HG03521 (cell line): ENCODE measurements around the gene BAHCC1.

Experiments
- ATAC-seq: cut with Tn5 transposase; IDR thresholded peaks from one replicate; pipeline ENCODE4 v1.9.1; 2021; ENCODE audit warnings: mild to moderate bottlenecking, moderate library complexity; ENCODE audit not compliant: unreplicated experiment

The BAHCC1 gene

DNA sequence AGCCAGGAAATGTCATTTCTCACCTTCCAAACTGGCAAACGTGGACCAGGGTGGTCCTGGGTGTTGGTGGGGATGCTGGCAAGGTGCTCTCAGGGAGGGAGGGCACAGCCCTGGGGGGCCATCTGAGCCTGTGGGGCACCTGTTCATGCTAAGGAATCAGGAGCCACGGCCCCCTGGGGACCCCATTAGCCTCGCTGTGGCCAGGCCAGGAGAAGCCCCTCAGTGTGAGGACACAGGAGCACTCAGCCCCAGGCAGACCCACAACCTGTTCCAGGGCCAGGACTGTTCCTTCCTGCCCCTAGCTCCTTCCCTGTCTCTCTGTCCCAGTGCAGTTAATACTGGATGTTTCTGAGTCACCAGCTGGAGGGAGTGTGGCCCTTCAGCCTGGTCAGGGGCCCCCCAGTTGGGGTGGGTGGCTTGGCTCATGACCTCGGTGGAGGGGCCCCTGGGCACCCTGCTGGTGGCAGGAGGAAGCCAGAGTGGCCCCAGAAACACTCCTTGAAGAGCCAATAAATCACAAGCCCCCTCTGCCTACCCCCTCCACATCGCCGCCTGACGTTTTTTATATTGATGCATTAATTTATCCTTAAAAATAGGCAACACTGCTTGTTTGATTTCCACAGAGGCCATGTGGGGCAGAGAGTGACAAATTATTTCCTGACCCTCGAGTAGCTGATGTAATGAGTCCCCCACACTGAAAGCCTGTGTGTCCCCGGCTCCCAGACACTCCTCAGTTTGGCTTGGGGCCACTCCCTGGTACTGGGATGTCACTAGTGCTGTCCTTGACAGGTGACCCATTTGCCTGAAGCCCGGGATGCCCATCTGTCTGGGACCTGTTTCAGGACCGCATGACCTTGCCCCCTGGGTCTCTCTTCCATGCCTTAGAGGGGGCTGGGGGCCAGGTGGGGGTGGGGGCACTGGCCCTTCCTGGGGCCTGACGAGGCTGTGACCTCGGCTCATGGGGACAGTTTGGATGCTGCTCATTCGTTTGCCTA lies 95.0 kb downstream of the BAHCC1 start:
- no peak for ATAC-seq

DNA sequence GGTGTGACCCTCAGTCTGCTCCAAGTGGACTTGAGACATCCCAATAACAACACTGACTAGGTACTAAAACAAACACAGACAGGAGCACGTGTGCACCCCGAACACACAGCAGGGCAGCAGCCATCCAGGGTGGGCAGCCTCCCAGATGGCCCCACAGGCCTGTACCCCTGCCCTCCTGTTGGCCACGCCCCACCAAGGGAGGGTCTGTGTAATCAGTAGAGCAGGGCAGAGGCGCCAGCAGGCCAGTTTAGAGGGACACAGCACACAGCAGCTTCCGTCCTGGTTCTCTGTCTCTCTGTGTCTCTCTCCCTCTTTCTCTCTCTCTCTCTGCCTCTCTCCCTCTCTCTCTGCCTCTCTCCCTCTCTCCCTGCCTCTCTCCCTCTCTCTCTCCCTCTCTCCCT lies 95.9 kb downstream of the BAHCC1 start:
- ATAC-seq = no peak

DNA sequence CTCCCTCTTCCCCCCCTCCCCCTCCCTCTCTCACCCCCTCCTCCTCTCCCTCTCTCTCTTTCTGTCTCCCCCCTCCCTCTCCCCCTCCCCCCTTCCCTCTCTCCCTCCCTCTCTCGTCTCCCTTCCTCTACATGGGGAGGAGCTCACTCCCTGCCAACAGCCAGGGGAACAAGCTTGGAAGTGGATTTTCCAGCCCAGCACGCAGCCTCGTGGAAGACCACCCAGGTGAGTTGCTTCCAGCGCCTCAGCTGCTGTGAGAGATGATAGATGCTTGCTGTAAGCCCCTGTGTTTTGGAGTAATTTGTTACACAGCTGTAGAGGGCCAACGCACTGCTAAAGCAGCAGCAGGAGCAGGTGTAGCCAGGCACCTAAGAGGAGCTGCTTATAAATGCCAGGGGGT lies 96.5 kb downstream of the BAHCC1 start:
- no peak for ATAC-seq

DNA sequence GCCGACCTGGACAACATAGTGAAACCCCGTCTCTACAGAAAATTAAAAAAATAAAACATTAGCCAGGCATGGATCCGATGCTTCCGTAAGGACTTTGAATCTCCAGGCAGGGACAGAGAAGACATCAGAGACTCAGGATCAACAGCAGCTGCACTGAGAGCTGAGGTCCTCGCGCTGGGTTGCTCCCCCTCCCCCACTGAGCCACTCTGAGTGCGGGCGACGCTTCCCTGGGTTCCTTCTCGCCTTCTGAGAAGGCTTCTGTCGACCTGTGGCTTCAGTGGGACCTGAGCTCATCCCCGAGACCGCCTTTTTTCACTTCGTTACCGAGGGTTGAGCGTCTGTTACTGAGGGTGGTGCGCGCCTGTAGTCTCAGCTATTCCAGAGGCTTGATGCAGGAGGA lies 96.9 kb downstream of the BAHCC1 start:
- no peak for ATAC-seq

DNA sequence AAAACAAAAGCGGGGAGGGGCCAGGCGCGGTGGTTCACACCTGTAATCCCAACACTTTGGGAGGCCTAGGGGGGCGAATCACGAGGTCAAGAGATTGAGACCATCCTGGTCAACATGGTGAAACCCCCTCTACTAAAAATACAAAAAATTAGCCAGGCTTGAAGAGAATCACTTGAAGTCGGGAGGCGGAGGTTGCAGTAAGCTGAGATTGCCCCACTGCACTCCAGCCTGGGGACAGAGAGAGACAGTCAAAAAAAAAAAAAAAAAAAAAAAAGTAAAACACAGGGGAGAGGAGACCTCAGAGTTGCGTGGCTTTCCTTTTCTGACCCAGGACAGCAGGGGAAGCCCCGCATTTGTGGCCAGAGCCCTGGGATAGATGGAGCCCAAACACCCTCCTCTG lies 97.4 kb downstream of the BAHCC1 start:
- ATAC-seq = no peak

DNA sequence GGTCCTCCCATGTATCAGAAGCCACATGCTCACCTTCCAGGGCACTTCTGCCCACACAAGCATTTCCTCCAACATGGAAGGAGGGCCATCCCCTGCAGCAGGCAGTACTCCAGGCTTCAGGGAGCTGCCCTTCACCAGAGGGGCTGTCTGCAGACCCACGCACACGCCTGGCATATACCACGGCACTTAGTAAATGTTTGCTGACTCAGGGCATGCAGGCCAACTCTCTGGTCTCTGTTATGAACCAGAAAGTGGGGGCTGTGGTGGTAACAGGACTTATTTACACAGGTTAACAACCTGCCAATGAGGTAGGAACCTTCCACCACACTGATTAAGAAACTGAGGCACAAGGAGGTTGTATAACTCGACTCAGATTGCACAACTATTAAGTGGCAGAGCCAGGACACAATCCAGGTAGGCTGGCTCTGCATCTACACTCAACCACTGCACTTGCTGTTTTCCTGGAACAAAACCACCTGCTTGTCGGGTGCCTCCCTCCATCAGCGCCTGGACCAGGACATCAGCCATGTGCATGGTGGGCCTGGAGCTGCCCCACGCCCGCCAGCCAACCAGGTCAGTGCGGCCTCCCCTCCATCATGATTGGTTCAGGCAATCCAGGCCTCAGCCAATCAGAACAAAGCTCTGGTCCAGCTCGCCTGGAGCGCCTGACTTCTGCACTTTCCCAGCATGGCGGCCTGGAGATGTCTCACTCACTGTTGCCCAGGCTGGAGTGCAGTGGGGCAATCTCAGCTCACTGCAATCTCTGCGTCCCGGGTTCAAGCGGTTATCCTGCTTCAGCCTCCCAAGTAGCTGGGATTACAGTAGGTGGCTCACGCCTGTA lies 98.2 kb downstream of the BAHCC1 start:
- ATAC-seq = no peak

DNA sequence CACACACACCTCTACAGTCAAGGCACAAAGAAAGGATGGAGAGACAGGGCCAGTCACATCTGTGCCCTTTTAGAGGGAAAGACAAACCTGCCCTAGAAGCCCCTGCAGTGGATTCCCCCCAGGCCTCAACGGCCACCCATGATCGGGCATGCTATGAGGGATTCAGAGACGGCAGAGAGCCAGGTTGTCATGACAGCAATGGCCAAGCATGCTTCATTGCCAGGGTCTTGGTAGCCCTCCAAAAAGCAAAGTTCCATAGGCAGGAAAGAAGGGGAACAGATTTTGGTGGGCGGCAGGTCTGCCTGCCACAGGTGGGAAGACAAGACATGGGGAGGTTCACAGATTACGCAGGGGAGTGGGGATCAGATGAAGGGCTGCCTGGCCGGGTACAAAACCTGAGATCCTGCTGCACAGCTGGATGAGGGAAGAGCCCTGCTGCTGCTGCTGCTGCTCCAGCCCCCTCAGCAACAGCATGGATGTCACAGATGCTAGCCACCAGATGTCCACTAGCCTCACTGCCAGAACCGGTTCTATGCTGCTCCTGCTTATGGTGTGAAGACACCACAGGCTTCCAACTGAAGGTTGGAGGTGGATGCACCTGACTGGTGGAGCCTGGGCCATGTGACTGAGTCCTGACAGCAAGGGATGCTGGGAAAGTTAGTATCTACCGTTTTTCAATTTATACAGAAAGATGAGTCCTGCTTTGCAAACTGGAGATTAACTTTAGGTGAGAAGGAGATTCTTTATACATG lies 99.5 kb downstream of the BAHCC1 start:
- ATAC-seq = no peak

DNA sequence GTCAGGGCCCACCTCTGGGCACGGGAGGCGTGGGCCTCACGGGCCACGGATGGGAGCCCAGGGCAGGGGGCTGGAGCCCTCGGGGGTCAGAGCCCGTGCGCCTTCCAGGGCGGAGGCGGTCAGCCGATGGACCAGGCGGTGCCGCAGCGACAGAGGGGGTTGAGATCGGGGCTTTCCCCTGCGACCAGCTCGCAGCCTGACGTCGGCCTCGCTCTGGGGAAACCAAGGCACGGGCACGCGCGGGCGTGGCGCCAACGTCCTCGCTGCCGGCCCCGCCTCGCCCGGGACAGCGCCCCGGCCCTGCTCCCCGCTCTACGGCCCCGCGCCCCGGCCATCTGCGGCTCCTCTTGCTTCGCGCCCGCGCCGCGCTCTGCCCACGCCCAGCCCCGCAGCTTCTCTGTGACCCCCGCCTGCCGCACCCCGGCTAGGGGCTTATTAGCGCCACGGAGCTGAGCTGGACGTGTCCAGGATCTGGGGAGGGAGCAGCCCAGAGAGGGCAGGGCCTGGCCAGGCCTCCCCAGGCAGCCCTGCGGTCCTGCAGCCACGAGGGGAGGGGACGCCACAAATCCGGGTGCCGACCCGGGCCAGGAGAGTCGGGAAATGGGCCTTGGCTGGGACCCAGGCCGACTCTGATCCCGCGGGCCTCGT lies 103.8 kb downstream of the BAHCC1 start:
- ATAC-seq = no peak

DNA sequence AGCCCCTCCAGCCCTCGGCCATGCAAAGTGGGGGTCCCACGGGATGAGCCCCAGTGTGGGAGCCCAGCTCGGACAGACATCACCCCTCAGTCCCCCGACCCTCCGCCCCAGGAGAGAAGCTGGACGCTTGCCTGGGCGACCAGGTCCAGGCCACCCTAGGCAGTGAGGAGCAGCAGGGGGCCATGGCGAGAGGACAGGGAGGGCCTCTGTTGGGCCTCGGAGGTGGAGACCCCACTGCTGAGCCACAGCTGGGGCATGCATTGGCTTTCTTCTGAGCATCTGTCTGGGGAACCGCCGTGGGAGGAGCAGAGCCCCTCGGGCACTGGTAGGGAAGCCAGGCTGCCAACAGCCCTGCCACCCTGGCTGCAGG lies 104.3 kb downstream of the BAHCC1 start:
- no peak for ATAC-seq

DNA sequence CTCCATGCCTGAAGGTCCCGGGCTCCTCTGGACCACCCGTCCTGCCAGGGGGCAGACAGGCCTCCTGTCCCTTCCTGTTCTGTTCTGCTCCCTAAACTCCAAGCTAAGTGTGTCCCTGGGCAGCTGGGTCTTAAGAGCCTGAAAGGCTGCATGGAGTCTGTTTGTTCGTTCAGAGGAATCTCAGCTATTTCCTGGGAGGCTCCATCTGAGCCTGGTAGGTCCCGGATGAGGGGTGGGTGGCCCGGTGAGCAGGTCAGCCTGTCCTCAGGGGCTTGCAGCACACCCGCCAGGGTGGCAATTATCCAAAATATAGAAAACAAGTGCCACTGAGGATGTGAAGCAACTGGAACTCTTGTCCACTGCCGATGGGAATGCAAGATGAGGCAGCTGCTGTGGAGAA lies 104.8 kb downstream of the BAHCC1 start:
- ATAC-seq = no peak

DNA sequence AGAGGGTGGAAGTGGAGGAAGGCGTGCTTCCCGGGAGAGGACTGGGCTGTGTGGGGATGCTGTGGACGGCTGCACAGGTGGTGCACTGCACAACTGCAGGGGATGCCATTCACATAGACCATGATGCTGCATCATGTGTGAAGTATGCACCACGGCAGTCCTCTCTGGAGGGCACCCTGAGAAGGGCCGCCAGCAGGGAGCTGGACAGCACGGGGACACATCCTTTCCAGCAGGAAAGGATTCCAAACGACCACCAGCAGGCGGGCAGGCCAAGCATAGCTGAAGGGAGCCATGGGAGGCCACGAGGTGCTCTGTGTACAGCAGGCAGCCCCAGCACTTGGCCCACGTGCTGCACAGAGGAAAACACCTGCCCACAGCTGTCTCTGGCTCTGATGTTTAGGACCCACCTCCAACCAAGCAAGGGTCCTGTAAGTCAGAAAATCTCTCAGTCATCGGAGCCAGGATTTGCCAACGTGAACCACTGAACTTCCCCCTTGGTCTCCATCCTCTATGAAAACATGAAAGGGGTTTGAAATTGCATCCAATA lies 107.3 kb downstream of the BAHCC1 start:
- no peak for ATAC-seq

DNA sequence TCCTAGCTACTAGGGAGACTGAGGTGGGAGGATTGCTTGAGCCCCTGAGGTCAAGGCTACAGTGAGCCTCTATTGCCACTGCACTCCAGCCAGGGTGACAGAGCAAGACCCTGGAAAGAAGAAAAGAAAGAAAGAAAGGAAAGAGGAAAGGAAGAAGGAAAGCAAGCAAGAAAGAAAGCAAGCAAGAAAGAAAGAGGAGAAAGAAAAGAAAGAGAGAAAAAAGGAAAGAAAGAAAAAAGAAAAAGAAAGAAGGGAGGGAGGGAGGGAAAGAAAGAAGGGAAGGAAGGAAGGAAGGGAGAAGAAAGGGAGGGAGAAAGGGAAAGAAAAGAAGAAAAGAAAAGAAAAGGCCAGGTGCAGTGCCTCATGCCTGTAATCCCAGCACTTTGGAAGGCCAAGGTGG lies 108.4 kb downstream of the BAHCC1 start:
- ATAC-seq = no peak

DNA sequence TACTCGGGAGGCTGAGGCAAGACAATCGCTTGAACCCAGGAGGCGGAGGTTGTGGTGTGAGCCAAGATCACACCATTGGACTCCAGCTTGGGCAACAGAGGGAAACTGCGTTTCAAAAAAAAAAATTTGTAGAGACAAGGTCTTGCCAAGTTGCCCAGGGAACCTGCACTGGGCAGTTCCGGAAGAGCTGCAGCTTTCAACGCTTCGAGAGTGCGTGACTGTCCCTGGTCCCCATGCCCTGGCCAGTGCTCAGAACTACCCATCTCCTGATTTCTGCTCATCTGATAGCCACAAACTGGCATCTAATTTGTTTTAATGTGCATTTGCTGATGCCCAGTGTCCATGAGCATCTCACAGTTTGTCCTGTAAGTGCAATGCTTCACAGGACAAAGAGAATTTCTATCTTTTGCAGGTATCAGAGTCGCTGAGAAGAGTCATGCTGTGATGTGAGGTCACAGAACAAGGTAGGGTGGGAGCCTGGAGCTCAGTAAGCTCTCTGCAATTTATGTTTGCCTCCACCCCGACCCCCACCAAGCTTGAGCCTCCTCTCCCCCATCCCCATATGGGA lies 113.5 kb downstream of the BAHCC1 start:
- no peak for ATAC-seq

DNA sequence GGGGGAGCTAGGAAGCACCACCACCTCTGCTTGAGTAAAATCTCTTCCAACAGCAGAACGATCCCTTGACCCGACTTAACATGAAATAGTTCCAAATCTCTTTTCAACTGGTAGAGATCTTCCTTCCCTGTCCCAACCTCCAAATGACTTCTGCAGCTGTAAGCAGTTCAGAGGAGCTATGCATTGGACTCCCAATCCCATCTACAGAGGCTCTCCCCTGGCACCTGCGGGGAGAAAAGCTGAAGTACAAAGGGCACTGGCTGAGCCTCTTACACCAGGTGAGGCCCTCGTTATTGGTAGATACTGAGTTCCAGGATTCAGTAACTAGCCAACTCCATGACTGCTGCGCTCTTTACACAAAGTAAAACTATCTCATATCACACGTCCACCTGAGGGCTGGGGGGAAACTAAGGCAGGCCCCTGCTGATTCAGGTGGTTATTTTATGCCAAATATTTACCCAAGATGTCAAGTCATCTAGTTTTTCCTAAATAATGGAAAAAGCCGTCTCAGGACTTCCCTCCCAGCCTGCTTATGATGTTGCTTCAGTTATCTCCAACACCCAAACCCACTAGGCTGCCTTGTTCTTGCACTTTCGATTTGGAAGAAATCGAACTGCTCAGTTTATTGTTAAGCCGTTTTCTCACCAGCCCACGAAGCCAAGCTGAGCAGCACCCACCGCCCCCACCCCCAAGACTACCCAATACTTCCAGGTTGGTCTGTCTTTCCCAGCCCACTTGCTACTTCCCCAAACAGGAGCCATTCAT lies 114.1 kb downstream of the BAHCC1 start:
- no peak for ATAC-seq

DNA sequence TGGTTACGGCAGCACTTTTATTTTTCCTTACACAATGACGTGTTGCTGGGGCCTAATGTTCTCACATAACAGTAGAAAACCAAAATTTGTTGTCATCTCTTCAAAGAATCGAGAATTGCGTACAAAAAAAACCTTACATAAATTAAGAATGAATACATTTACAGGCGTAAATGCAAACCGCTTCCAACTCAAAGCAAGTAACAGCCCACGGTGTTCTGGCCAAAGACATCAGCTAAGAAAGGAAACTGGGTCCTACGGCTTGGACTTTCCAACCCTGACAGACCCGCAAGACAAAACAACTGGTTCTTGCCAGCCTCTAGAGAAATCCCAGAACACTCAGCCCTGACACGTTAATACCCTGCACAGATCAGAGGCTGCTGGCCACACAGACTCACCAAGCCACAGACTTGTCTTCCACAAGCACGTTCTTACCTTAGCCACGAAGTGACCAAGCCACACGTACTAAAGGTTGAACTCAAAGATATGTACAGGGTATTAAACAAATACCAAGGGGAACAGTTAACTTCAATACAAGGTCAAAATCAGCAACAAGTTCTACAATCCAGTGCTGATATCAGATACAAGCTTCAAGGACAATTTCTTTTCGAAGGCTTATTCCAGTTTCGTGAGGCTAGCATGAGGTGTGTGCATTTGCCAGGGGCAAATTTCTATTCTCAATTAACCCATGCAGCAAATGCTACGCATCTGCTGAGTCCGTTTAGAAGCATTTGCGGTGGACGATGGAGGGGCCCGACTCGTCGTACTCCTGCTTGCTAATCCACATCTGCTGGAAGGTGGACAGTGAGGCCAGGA lies 114.9 kb downstream of the BAHCC1 start:
- no peak for ATAC-seq

DNA sequence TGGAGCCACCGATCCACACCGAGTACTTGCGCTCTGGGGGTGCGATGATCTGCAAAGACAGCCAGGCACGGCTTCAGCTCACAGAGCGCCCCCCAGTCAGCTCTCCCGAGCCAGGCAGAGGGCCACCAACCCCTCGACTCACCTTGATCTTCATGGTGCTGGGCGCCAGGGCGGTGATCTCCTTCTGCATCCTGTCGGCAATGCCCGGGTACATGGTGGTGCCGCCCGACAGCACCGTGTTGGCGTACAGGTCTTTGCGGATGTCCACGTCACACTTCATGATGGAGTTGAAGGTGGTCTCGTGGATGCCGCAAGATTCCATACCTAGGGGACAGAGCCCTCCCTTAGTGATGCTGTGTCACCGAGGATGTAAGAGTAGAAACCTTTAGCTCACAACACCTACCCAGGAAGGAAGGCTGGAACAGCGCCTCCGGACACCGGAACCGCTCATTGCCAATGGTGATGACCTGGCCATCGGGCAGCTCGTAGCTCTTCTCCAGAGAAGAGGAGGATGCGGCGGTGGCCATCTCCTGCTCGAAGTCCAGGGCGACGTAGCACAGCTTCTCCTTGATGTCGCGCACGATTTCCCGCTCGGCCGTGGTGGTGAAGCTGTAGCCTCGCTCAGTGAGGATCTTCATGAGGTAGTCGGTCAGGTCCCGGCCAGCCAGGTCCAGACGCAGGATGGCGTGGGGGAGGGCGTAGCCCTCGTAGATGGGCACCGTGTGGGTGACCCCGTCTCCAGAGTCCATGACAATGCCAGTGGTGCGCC lies 115.7 kb downstream of the BAHCC1 start:
- ATAC-seq = no peak

DNA sequence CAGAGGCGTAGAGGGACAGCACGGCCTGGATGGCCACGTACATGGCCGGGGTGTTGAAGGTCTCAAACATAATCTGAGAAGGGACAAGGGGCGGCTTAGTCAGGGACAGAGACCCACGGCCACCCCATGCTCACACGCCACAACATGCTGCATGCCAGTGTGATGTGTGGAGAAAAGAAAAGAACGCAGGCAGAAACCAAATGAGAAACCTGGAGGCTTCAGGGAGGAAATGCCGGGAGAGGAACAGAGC lies 116.2 kb downstream of the BAHCC1 start:
- ATAC-seq = no peak
